HG03025 (cell line): ENCODE results near the gene TRERF1.

Source experiments
- ATAC-seq: cut with Tn5 transposase; IDR thresholded peaks from one replicate; pipeline ENCODE4 v1.9.1; 2021; ENCODE audit warnings: mild to moderate bottlenecking, moderate library complexity; ENCODE audit not compliant: unreplicated experiment, low FRiP score

The TRERF1 gene

DNA sequence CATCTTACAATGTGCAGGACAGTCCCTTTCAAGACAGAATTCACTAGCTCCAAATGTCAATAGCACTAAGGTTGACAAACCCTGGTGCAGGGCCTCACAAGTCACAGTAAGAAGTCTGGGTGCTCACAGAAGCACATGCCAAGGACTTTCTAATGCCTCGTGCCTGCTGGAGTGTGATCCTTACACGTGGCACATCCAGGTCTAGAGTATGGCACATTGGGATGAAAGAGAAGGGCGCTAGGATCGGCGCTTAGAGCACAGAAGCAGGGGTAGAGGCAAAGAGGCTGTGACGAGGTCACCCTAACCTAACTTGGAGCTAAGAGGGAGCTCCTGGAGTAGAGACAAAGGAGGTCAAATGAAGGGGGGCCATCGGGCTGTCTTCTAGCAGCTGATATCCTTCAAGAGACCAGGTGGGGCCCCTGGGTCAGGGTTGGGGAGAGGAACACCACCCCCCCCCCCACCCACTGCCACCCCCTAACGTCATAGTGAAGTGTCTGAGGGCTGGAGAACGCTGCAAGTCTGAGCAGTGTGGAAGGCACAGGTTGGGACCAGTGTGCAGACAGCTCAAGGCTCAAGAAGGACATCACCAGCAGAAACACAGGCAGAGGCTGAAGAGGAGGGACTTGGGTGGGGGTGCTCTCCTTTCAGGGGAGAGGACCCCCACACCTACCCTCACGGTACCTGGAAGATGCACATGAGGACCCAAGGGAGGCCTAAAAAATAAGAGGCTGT lies 136.3 kb downstream of the TRERF1 start:
- ATAC-seq: no peak

- no peak for ATAC-seq
Observed at GRCh38 chr6:42314571-42315258, 137.0 kb downstream of the TRERF1 start.

- no peak for ATAC-seq
Observed at GRCh38 chr6:42313941-42314570, 137.7 kb downstream of the TRERF1 start.

GRCh38 chr6:42313038-42313437 lies 138.7 kb downstream of the TRERF1 start:
- no peak for ATAC-seq

DNA sequence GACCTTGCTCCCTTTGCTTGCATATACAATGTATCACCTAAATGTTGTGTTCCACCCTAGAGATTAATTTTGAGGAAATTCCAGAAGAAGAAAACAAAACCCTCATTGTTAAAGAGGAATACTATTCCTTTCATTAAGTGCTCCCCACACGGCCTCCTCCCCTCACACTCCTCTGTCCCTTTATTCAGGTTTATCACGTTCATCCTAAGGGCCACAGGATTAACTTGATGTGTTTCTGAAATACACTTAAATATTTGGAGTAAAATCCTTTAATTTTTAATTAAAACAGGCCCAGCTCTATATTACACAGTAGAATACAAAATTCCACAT lies 144.6 kb downstream of the TRERF1 start:
- ATAC-seq: no peak

GRCh38 chr6:42306439-42307140 lies 145.1 kb downstream of the TRERF1 start:
- ATAC-seq: no peak

- ATAC-seq: no peak
Observed at GRCh38 chr6:42304053-42304712, 147.5 kb downstream of the TRERF1 start.

DNA sequence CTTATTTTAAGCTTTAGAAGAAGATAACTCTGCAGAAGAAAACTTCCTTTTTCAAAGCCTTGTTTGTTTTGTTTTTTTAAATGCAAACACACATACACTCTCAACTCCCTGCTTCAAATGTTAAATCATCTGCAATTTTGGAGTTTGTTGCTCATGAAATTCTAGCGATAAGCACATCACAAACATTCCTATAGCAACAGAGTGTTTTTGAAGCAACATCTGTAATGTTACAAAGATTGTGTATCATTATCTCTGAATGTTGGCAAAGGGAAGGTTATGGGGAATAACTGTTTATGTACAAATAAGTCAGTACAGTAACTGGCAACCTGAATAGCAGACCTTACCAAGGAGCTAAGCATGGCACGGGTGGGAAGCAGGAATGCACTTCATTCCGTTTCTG lies 149.3 kb downstream of the TRERF1 start:
- no peak for ATAC-seq

GRCh38 chr6:42301986-42302385 lies 149.7 kb downstream of the TRERF1 start:
- no peak for ATAC-seq

GRCh38 chr6:42300701-42301100 lies 151.0 kb downstream of the TRERF1 start:
- no peak for ATAC-seq

- ATAC-seq: no peak
Observed at GRCh38 chr6:42300185-42300584, 151.5 kb downstream of the TRERF1 start.

DNA sequence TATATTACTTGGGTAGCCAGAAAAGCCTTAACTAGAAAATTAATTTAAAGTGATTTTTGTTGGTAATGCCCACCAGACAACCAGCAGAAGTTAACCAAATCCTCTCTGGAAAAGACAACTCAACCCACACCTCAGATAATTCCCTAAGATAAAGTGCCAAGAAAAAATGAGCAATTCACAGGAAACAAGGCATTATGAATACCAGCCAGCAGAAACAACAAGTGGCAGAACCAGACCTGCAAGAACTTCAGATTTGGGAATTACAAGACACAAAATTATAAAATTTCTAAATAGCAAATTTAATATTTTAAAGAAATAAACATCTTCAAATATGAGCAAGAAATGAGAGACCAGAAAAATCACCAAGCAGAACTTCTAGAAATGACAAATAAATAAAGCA lies 154.1 kb downstream of the TRERF1 start:
- ATAC-seq: no peak

- no peak for ATAC-seq
Observed at GRCh38 chr6:42296614-42297013, 155.1 kb downstream of the TRERF1 start.

DNA sequence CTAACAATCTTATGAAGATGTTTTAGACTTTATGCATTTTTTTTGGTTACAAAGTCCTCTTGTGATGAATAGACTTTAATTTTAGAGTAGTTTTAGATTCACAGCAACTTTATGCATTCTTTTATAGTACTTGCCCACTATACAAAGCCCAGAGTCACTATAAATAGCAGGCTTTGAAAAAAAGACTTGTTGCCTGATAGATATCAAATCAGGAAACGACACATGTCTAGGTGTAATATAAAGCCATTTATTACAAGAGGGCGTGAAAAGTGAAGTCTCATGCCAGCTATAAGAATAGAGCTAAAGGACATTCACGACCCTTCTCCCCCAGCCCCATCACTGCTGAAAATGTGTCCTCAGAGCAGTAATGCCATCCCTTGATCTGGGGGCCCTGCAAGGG lies 156.0 kb downstream of the TRERF1 start:
- ATAC-seq: no peak

DNA sequence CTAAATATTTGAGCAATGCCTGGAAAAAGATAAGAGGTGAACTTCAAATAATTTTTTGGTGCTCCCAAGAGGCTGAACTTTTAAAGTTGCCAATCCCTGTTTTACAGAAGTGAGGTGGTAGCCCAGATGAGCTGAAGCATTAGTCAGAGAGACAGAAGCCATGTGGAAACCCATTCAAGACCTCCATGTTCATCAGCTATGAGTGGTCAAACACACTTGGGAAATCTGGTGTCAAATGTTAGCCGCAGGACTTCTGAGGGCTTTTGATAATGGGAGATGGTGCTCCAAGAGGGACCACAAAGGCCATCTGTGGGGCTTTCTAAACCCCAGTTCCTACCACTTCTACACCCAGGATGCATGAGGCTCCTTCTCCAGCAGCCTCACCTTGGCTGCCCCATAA lies 156.5 kb downstream of the TRERF1 start:
- ATAC-seq: no peak

DNA sequence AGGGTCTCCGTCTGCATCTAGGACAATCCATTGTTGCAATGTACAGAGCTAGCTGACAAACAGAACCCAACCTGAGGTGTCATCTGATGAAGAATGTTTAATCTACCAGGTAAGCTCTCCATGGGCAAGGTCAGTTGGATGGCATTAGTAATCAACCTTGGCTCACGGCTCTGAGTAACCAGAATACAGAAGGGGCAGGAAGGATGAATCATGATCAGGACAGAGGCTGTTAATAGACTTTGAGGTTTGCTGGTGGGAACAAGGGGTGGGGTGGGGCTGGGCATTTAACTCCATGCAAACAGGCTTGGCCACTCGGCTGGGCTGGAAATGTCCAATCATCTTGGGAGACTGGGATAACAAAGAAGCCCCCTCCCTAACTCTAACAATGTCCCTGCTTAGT lies 157.0 kb downstream of the TRERF1 start:
- no peak for ATAC-seq

GRCh38 chr6:42293386-42293977 lies 158.2 kb downstream of the TRERF1 start:
- no peak for ATAC-seq

DNA sequence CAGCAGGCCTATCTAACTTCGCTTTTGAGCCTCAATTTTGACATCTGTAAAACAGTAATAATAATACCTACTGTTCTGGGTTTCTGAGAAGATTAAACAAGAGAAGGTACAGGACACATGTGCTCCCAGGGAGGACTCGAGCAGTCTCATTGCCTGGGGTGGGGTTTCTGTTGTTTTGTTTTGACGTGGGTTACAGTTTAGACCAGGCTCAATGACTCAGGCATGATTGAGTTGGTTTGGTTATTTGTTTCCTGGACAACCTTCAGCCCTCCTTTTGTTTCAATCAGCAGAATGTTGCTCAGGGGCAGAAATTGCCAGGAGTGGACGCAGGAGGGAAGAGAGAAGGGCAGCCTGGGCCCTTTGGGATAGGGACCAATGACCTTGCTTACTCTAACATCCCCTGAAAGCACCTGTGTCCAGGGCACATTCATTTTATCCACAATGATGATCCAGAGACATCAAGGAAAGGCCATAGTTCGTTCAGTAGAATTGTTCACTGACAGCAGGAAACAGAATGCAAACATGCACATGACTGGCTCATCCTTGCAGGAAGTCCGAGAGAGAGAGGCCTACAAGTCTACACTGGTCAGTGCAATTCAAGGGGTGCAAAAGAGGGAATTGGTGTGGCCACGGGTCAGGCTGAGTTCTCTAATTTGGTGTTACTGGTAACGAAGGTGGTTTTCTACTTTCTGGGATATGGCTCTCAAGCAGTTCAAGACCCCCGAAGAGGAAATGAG lies 159.6 kb downstream of the TRERF1 start:
- no peak for ATAC-seq

DNA sequence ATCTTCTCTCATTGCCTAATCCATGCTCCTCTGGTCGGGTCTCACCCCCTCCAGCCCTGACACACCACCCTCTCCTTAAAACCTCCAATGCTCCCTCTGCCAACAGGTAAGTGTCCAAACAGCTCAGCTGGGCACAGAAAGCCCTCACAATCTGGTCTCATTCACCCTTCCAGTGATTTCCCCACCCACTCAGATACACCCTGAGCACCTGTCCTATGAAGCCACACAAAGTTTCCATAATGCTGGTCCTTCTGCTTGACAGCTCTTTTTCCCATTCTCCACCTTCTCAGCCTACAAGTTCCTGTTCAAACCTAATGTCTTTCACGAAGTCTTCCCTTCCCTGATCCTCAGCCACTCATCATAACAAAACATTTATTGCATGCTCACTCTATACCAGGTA lies 164.0 kb downstream of the TRERF1 start:
- ATAC-seq: no peak

GRCh38 chr6:42281570-42281969 lies 170.2 kb downstream of the TRERF1 start:
- no peak for ATAC-seq
